ENCODE results near the gene ENAH.
"Not testable (repeated sequence)": the region's sequence is repeated elsewhere in the genome, so short reads cannot be mapped to it uniquely, and the experiment has no call there.

DNA sequence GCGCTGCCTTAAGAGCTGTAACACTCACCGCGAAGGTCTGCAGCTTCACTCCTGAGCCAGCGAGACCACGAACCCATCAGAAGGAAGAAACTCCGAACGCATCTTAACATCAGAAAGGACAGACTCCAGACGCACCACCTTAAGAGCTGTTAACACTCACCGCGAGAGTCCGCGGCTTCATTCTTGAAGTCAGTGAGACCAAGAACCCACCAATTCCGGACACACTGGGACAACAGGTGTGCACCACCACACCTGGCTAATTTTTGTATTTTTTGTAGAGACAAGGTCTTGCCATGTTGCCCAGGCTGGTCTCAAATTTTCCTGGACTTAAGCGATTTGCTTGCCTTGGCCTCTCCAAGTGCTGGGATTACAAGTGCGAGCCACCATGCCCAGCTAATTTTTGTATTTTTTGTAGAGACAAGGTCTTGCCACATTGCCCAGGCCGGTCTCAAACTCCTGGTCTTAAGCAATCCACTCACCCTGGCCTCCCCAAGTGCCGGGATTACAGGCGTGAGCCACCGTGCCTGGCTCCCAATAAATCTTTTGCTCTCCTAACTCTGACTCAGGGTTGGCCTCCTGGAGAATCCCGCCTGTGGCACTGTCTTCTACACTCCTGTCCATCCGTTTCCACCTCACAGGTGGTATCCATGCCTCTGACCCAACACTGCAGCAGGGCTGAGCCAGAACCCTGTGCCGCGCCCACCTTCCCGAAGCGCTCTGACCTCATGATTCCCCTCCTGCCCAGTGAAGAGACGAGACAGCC lies 179.1 kb downstream of the ENAH start:
- not testable (repeated sequence) for TF ChIP-seq EZH2 (IDR thresholded peaks at IDR 0.05; ENCODE audit: low read length)
- TF ChIP-seq, protein P1, sequence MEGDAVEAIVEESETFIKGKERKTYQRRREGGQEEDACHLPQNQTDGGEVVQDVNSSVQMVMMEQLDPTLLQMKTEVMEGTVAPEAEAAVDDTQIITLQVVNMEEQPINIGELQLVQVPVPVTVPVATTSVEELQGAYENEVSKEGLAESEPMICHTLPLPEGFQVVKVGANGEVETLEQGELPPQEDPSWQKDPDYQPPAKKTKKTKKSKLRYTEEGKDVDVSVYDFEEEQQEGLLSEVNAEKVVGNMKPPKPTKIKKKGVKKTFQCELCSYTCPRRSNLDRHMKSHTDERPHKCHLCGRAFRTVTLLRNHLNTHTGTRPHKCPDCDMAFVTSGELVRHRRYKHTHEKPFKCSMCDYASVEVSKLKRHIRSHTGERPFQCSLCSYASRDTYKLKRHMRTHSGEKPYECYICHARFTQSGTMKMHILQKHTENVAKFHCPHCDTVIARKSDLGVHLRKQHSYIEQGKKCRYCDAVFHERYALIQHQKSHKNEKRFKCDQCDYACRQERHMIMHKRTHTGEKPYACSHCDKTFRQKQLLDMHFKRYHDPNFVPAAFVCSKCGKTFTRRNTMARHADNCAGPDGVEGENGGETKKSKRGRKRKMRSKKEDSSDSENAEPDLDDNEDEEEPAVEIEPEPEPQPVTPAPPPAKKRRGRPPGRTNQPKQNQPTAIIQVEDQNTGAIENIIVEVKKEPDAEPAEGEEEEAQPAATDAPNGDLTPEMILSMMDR (optimal IDR thresholded peaks at IDR 0.05 in 1 of 3, IDR thresholded peaks at IDR 0.05 in 1 of 3, conservative IDR thresholded peaks at IDR 0.05 in 1 of 3; ENCODE audit: extremely low read depth in 1 of 3, insufficient read depth in 2 of 3, low read length in 3 of 3) = not testable (repeated sequence)
